NCI-H526 treated with DMSO at 0.1 percent for 48 hours (cell line): ENCODE data around the gene PPIE.
A peak's percentile ranks its signal among the peaks of the same experiment; 100 is the strongest.

Experiments used
- DNase-seq: peaks from one replicate; lab custom pipeline; 2025; lab: John Stamatoyannopoulos, UW

The PPIE gene

GRCh38 chr1:39738622-39739366, at the start of gene PPIE:
Gene PPIE, plus strand, starts transcription at chr1:39738882. Its CDS starts 19 bp downstream, at chr1:39738901.
- DNase-seq = peak; percentile 72

GRCh38 chr1:39689214-39689613, 49.5 kb upstream of the PPIE start:
- DNase-seq = no peak

- DNase-seq = no peak
These were observed 49.0 kb upstream of the PPIE start for GRCh38 chr1:39689635-39690034.

- DNase-seq = no peak
These were observed 48.5 kb upstream of the PPIE start for GRCh38 chr1:39690225-39690624.

GRCh38 chr1:39690794-39691382, 47.8 kb upstream of the PPIE start:
- DNase-seq = no peak

GRCh38 chr1:39691383-39692151, 47.1 kb upstream of the PPIE start, which contains the start of gene HPCAL4:
Gene HPCAL4, minus strand, starts transcription at chr1:39691433. Its CDS starts 6,830 bp downstream, at chr1:39684603.
- peak; percentile 81 for DNase-seq

- DNase-seq = no peak
These were observed 46.3 kb upstream of the PPIE start for GRCh38 chr1:39692152-39693074.

- DNase-seq = no peak
These were observed 44.7 kb upstream of the PPIE start for GRCh38 chr1:39694026-39694425.

GRCh38 chr1:39695016-39695415, 43.7 kb upstream of the PPIE start:
- DNase-seq = no peak

- DNase-seq = no peak
These were observed 42.2 kb upstream of the PPIE start for GRCh38 chr1:39696448-39696847.

GRCh38 chr1:39698568-39698967, 40.1 kb upstream of the PPIE start:
- DNase-seq = no peak

GRCh38 chr1:39699419-39699818, 39.3 kb upstream of the PPIE start:
- DNase-seq = no peak

GRCh38 chr1:39700348-39700747, 38.3 kb upstream of the PPIE start:
- no peak for DNase-seq

GRCh38 chr1:39701049-39701439, 37.6 kb upstream of the PPIE start:
- DNase-seq = no peak

- no peak for DNase-seq
These were observed 33.9 kb upstream of the PPIE start for GRCh38 chr1:39704757-39705156.

GRCh38 chr1:39707506-39707905, 31.2 kb upstream of the PPIE start:
- DNase-seq = no peak

- no peak for DNase-seq
These were observed 27.3 kb upstream of the PPIE start for GRCh38 chr1:39711104-39711965.

GRCh38 chr1:39711966-39712340, 26.7 kb upstream of the PPIE start:
- no peak for DNase-seq

GRCh38 chr1:39713557-39713956, 25.1 kb upstream of the PPIE start:
- no peak for DNase-seq

- DNase-seq = no peak
These were observed 20.9 kb upstream of the PPIE start for GRCh38 chr1:39717809-39718208.
